A549 (cell line): ENCODE data around the gene UCN. TPM values are rescaled to one million over a fixed set of nuclear protein-coding genes. Genes with fewer than 3 reads are reported as not detected.
"Not testable (repeated sequence)": the region's sequence is repeated elsewhere in the genome, so short reads cannot be mapped to it uniquely, and the experiment has no call there.

ENCODE experiments used
- ATAC-seq, 2 experiments: fragments of 200-7000 bp in 1 of 2; fragments of >200 bp in 1 of 2; cut with Nextera tagmentation in 1 of 2; cut with Tn5 transposase in 1 of 2; 3 replicates each; pipeline versions ENCODE4 v1.8.0 to v1.9.1; 2018 to 2020; ENCODE audit warnings: mild to moderate bottlenecking in 1 of 2, moderate library complexity in 1 of 2
- CTCF ChIA-PET: fragments of 300-600 bp; sonication (Branson Sonifier 250); formaldehyde crosslinking; extraction: SDS; loops from one replicate; lab custom pipeline; 2021; ENCODE audit warnings: antibody characterized with exemption, inconsistent platforms; lab: Yijun Ruan, JAX
- POLR2A ChIA-PET: fragments of 350-600 bp; formaldehyde crosslinking; extraction: SDS; loops from one replicate; lab custom pipeline; 2021; ENCODE audit warnings: antibody characterized with exemption, inconsistent platforms; lab: Yijun Ruan, JAX
- DNase-seq, 2 experiments: peaks; one replicate each; pipeline versions ENCODE4 v3.0.0 to v3.0.0-alpha.2; 2011 to 2016; ENCODE audit warnings: low read depth in 1 of 2, low spot score in 1 of 2
- FAIRE-seq: peaks from 2 replicates; lab custom pipeline; 2011; peaks lifted over from hg19 to GRCh38; lab: Jason Lieb, UNC
- H3K27ac ChIP-seq, 2 experiments: fragments of >200 bp; sonication (Bioruptor Twin); formaldehyde crosslinking; 3 replicates each; pipeline ENCODE4 v1.5.1; 2016 to 2017
- H3K4me1 ChIP-seq: fragments of >200 bp; sonication (Bioruptor Twin); formaldehyde crosslinking; 3 replicates; pipeline ENCODE4 v1.6.1; 2016
- H3K4me2 ChIP-seq: fragments of >200 bp; sonication (Bioruptor Twin); formaldehyde crosslinking; 3 replicates; pipeline ENCODE4 v1.6.1; 2016
- H3K4me3 ChIP-seq: fragments of >200 bp; sonication (Bioruptor Twin); formaldehyde crosslinking; 3 replicates; pipeline ENCODE4 v1.5.1; 2016
- H3K9me3 ChIP-seq: fragments of >200 bp; sonication (Bioruptor Twin); formaldehyde crosslinking; 3 replicates; pipeline ENCODE4 v1.6.1; 2016
- BHLHE40 ChIP-seq: IDR thresholded peaks from 2 replicates; pipeline ENCODE4 v1.6.1; 2012; ENCODE audit warnings: low read depth, low read length, inconsistent platforms
- CBX2 ChIP-seq: fragments of 200-600 bp; sonication (generic); IDR thresholded peaks from 2 replicates; pipeline ENCODE4 v1.6.1; 2016; ENCODE audit warnings: low read depth, mild to moderate bottlenecking, borderline replicate concordance
- CEBPB ChIP-seq, 2 experiments: fragments of >200 bp in 1 of 2; sonication (Bioruptor Twin) in 1 of 2; formaldehyde crosslinking in 1 of 2; IDR thresholded peaks; 2 replicates each; pipeline ENCODE4 v1.6.1; 2012 to 2016
- CHD2 ChIP-seq: fragments of 150-350 bp; IDR thresholded peaks from 2 replicates; pipeline ENCODE4 v1.6.1; 2014; ENCODE audit warnings: low read length; ENCODE audit not compliant: partially characterized antibody
- EHMT2 ChIP-seq: fragments of 200-600 bp; sonication (generic); IDR thresholded peaks from 2 replicates; pipeline ENCODE4 v1.6.1; 2016; ENCODE audit warnings: antibody characterized with exemption, low read depth, mild to moderate bottlenecking, moderate library complexity
- GATA3 ChIP-seq: IDR thresholded peaks from 2 replicates; pipeline ENCODE4 v1.6.1; 2012; ENCODE audit warnings: borderline replicate concordance
- HDAC2 ChIP-seq: fragments of 200-600 bp; sonication (generic); IDR thresholded peaks from 2 replicates; pipeline ENCODE4 v1.6.1; 2016
- HMGXB4 ChIP-seq: fragments of 250-450 bp; sonication (Bioruptor Pico); IDR thresholded peaks from 2 replicates; pipeline ENCODE4 v1.5.0; 2021; ENCODE audit warnings: mild to moderate bottlenecking, moderate library complexity, borderline replicate concordance
- HOXA7 ChIP-seq: fragments of 250-450 bp; sonication (Bioruptor Pico); IDR thresholded peaks from 2 replicates; pipeline ENCODE4 v1.5.0; 2020; ENCODE audit warnings: mild to moderate bottlenecking, moderate library complexity
- HOXB5 ChIP-seq: fragments of 250-450 bp; sonication (Bioruptor Pico); IDR thresholded peaks from 2 replicates; pipeline ENCODE4 v1.5.0; 2020; ENCODE audit warnings: mild to moderate bottlenecking, moderate library complexity
- JUNB ChIP-seq: fragments of >200 bp; sonication (Bioruptor Twin); formaldehyde crosslinking; IDR thresholded peaks from 2 replicates; pipeline ENCODE4 v1.6.1; 2016
- POLR2A ChIP-seq: IDR thresholded peaks from 2 replicates; pipeline ENCODE4 v1.6.1; 2012; ENCODE audit warnings: mild to moderate bottlenecking, low read length
- POLR2AphosphoS2 ChIP-seq: conservative IDR thresholded peaks from 2 replicates; pipeline ENCODE4 v1.6.1; 2012; ENCODE audit warnings: low read length, improper control_type of control experiment, inconsistent platforms
- RARB ChIP-seq: fragments of 250-450 bp; sonication (Bioruptor Pico); IDR thresholded peaks from 2 replicates; pipeline ENCODE4 v1.8.0; 2021; ENCODE audit warnings: mild to moderate bottlenecking, moderate library complexity
- RCOR1 ChIP-seq: fragments of 150-350 bp; IDR thresholded peaks from 2 replicates; pipeline ENCODE4 v1.6.1; 2014; ENCODE audit warnings: antibody characterized with exemption, low read length, low read depth
- SMC3 ChIP-seq: fragments of >200 bp; sonication (Bioruptor Twin); formaldehyde crosslinking; IDR thresholded peaks from 3 replicates; pipeline ENCODE4 v1.6.1; 2018; ENCODE audit warnings: inconsistent platforms
- USF2 ChIP-seq: fragments of 450-650 bp; IDR thresholded peaks from 2 replicates; pipeline ENCODE4 v1.6.1; 2014; ENCODE audit warnings: antibody characterized with exemption
- ZC3H11A ChIP-seq: fragments of 450-650 bp; IDR thresholded peaks from 2 replicates; pipeline ENCODE4 v1.6.1; 2014; ENCODE audit warnings: antibody characterized with exemption, mild to moderate bottlenecking
- ZFP36 ChIP-seq: fragments of 450-650 bp; IDR thresholded peaks from 2 replicates; pipeline ENCODE4 v1.6.1; 2014; ENCODE audit warnings: borderline replicate concordance; ENCODE audit not compliant: partially characterized antibody
- WGBS: methylation state at CpG from one replicate; pipeline ENCODE4 v1.1.6; 2017; ENCODE audit errors: missing lambda C conversion rate; 5-methylcytosine and 5-hydroxymethylcytosine counted together
- polyA plus RNA-seq, 4 experiments: library from polyadenylated mRNA; depleted of rRNA in 3 of 4; stranded (reverse); fragments of >200 nt; fragmentation: RNase III in 1 of 4; extraction: RNeasy Plus Mini Kit Qiagen cat#74134 plus additional on column Dnase treatment in 1 of 4; gene quantifications; 2 replicates in 3 of 4; 3 replicates in 1 of 4; pipeline ENCODE4 v1.2.3, GENCODE V29; 2011 to 2017
- TF ChIP-seq, protein P1 (sequence below): fragments of 250-450 bp; sonication (Bioruptor Pico); IDR thresholded peaks from 2 replicates; pipeline ENCODE4 v1.5.0; 2020; ENCODE audit warnings: low read depth, mild to moderate bottlenecking, moderate library complexity
- TF ChIP-seq, protein P2 (sequence below): IDR thresholded peaks from 2 replicates; pipeline ENCODE4 v1.6.1; 2012

UCN gene
- polyA plus RNA-seq, 2 of the 4 experiments (the other 2 are of a cell fraction), result 0.76 to 1.0 TPM

DNA sequence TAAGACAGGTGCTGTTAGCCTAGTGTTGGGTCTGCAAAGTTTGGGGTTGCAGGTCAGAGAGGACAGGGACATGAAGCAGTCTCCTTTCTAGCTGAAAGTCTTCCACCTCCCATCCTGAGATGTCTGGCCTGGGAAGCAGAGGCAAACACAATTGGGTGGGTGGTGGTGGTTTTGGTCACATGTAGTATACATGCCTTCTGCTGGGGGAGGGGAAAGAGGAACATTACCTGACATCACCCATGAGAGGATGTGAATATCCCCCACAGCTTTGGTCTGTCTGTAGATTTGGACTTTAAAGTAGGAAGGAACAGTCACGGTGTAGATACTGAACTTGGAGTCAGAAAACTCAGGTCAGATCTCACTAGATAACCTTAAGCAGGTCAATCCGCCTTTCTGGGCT, 37.6 kb downstream of the UCN start:
- no peak for DNase-seq
- Histone ChIP-seq H3K4me1 (no peaks in the 10 kb centered on the region), H3K4me2 (no peak overlapping the region), H3K9me3 (no peaks in the 10 kb centered on the region), H3K4me3 (no peak overlapping the region), H3K27ac (no peak overlapping the region)
- peak in 1 of 2 experiments; percentile 10; a peak in 1 of 6 replicates for ATAC-seq
- 63% methylated on average over 2 of the region's 2 CpGs for WGBS
- ChIA-PET CTCF (interaction anchor here (0.6 to 14.1 kb wide), 12 partner anchors 7 to 309 kb away, joined by 3 to 302 read pairs (median 4); partner anchors contain the start of genes DNAJC5G, SLC30A3 and TRIM54), POLR2A (no interaction called here)
- TF ChIP-seq RCOR1, result no peak
- no peak for TF ChIP-seq HOXB5 (CRISPR knock-in tag)
- no peak for TF ChIP-seq POLR2AphosphoS2
- no peak for TF ChIP-seq RARB (CRISPR knock-in tag)
- TF ChIP-seq HOXA7 (CRISPR knock-in tag), result no peak
- TF ChIP-seq ZC3H11A, result no peak
- no peak for TF ChIP-seq CBX2
- no peak for TF ChIP-seq ZFP36
- no peak for TF ChIP-seq JUNB
- TF ChIP-seq POLR2A, result no peak
- TF ChIP-seq GATA3, result no peak
- no peak for TF ChIP-seq CHD2
- no peak for TF ChIP-seq BHLHE40
- no peak for TF ChIP-seq HMGXB4 (CRISPR knock-in tag)
- TF ChIP-seq SMC3, result no peak
- TF ChIP-seq HDAC2, result no peak
- no peak for FAIRE-seq

GRCh38 chr2:27270131-27270530, 38.1 kb downstream of the UCN start:
- CTCF ChIA-PET, result interaction anchor here (0.6 to 14.1 kb wide), 12 partner anchors 10 to 308 kb away, joined by 3 to 302 read pairs (median 4); partner anchors contain the start of genes DNAJC5G and TRIM54
- WGBS, result 58% methylated on average over 3 of the region's 3 CpGs
- POLR2A ChIA-PET, result no interaction called here

GRCh38 chr2:27268296-27268695, 39.9 kb downstream of the UCN start:
- not testable (repeated sequence) for ATAC-seq, DNase-seq, H3K9me3 ChIP-seq, H3K4me3 ChIP-seq, H3K27ac ChIP-seq, FAIRE-seq, H3K4me2 ChIP-seq
- peaks cover 14% of the 10 kb centered on the region for H3K4me1 ChIP-seq
- POLR2A ChIA-PET, result interaction anchor here (0.6 kb wide), 1 partner anchor 20 kb away, joined by 3 read pairs; no protein-coding TSS in a partner anchor
- CTCF ChIA-PET, result interaction anchor here (0.6 to 14.1 kb wide), 5 partner anchors 9 to 165 kb away, joined by 3 to 302 read pairs (median 4); partner anchors contain the start of genes DNAJC5G and TRIM54
- 81% methylated on average over 13 of the region's 13 CpGs for WGBS

More at GRCh38 chr2:27270131-27270530, 38.1 kb downstream of the UCN start:
- TF ChIP-seq USF2 (no peak), CEBPB (IDR thresholded peaks at IDR 0.05) (no peak), EHMT2 (no peak), ZC3H11A (no peak)
- TF ChIP-seq, protein P1, sequence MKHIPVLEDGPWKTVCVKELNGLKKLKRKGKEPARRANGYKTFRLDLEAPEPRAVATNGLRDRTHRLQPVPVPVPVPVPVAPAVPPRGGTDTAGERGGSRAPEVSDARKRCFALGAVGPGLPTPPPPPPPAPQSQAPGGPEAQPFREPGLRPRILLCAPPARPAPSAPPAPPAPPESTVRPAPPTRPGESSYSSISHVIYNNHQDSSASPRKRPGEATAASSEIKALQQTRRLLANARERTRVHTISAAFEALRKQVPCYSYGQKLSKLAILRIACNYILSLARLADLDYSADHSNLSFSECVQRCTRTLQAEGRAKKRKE, result no peak
- TF ChIP-seq, protein P2, sequence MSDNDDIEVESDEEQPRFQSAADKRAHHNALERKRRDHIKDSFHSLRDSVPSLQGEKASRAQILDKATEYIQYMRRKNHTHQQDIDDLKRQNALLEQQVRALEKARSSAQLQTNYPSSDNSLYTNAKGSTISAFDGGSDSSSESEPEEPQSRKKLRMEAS, result no peak
- no peak overlapping the region for H3K27ac ChIP-seq
- FAIRE-seq (no peak), DNase-seq (no peak), ATAC-seq (no peak)
- no peak overlapping the region for H3K4me2 ChIP-seq
- H3K4me1 ChIP-seq, result no peaks in the 10 kb centered on the region
- no peak overlapping the region for H3K4me3 ChIP-seq
- no peaks in the 10 kb centered on the region for H3K9me3 ChIP-seq
